Fibroblast of lung (primary cell): ENCODE data around the gene SLC16A7. TPM values are rescaled to one million over a fixed set of nuclear protein-coding genes. Genes with fewer than 3 reads are reported as not detected.
A peak's percentile ranks its signal among the peaks of the same experiment; 100 is the strongest.

Experiments used
- DNase-seq, 2 donors: peaks; one replicate each; pipeline versions ENCODE4 v3.0.0 to v3.0.0-alpha.2; 2010; ENCODE audit warnings: low read depth in 2 of 2
- H2AFZ ChIP-seq: 2 replicates; pipeline ENCODE4 v1.5.1; 2012; ENCODE audit warnings: low read length, control low read depth, inconsistent platforms
- H3K27ac ChIP-seq: 2 replicates; pipeline ENCODE4 v1.5.1; 2011; ENCODE audit warnings: low read length, control low read depth; ENCODE audit not compliant: insufficient read depth
- H3K27me3 ChIP-seq: 2 replicates; pipeline ENCODE4 v1.5.1; 2011; ENCODE audit warnings: mild to moderate bottlenecking, low read length; ENCODE audit not compliant: control insufficient read depth, insufficient read depth
- H3K36me3 ChIP-seq: 2 replicates; pipeline ENCODE4 v1.5.1; 2011; ENCODE audit warnings: low read length; ENCODE audit not compliant: control insufficient read depth, insufficient read depth
- H3K4me1 ChIP-seq: 2 replicates; pipeline ENCODE4 v1.5.1; 2011; ENCODE audit warnings: low read length; ENCODE audit not compliant: control insufficient read depth, insufficient read depth; ENCODE audit errors: extremely low read depth
- H3K4me2 ChIP-seq: 2 replicates; pipeline ENCODE4 v1.5.1; 2011; ENCODE audit warnings: low read length, control low read depth; ENCODE audit not compliant: insufficient read depth; ENCODE audit errors: extremely low read depth
- H3K4me3 ChIP-seq, 4 experiments: fragments of 200-600 bp in 1 of 4; sonication (generic) in 1 of 4; replicated peaks in 1 of 4; 2 replicates each; pipeline ENCODE4 v1.5.1; 2011 to 2016; ENCODE audit warnings: low read length in 4 of 4, low read depth in 3 of 4, mild to moderate bottlenecking in 3 of 4, control low read depth in 2 of 4, inconsistent platforms in 1 of 4, mixed read lengths in 1 of 4; ENCODE audit not compliant: insufficient read depth in 1 of 4; ENCODE audit errors: control extremely low read depth in 1 of 4
- H3K79me2 ChIP-seq: 2 replicates; pipeline ENCODE4 v1.5.1; 2012; ENCODE audit warnings: mild to moderate bottlenecking, low read length, inconsistent platforms; ENCODE audit not compliant: control insufficient read depth, insufficient read depth
- H3K9ac ChIP-seq: 2 replicates; pipeline ENCODE4 v1.5.1; 2011; ENCODE audit warnings: mild to moderate bottlenecking, low read length, control low read depth; ENCODE audit not compliant: insufficient read depth
- H3K9me3 ChIP-seq: 2 replicates; pipeline ENCODE4 v1.5.1; 2012; ENCODE audit warnings: low read depth, low read length; ENCODE audit not compliant: control insufficient read depth, insufficient read depth
- H4K20me1 ChIP-seq: 2 replicates; pipeline ENCODE4 v1.5.1; 2011; ENCODE audit warnings: low read length; ENCODE audit not compliant: control insufficient read depth, insufficient read depth; ENCODE audit errors: extremely low read depth
- CTCF ChIP-seq, 2 donors: IDR thresholded peaks in 1 of 2; conservative IDR thresholded peaks in 1 of 2; 1 replicate in 1 of 2; 2 replicates in 1 of 2; pipeline ENCODE4 v1.5.1; 2011 to 2012; ENCODE audit warnings: low read length in 2 of 2, control low read depth in 1 of 2, inconsistent platforms in 1 of 2, low read depth in 1 of 2, mild to moderate bottlenecking in 1 of 2
- EZH2 ChIP-seq: IDR thresholded peaks from 2 replicates; pipeline ENCODE4 v1.5.1; 2012; ENCODE audit warnings: low read length, control low read depth, mild to moderate bottlenecking; ENCODE audit errors: missing control alignments
- polyA plus RNA-seq, 2 donors: library from polyadenylated mRNA; depleted of rRNA in 1 of 2; stranded (reverse) in 1 of 2; unstranded in 1 of 2; fragments of >200 nt; gene quantifications; 2 replicates each; pipeline ENCODE4 v1.2.1, GENCODE V29; 2011 to 2012; ENCODE audit warnings: missing spikeins in 1 of 2
- total RNA-seq: library from RNA; depleted of rRNA; stranded (reverse); fragments of >200 nt; gene quantifications from 2 replicates; pipeline ENCODE4 v1.2.1, GENCODE V29; 2014

The SLC16A7 gene
- total and polyA plus RNA-seq, 2 donors (not counting 1 experiment from before 2014, with no cell fraction given), result 40.2 to 110 TPM

GRCh38 chr12:59624732-59625460 lies 29.1 kb downstream of the SLC16A7 start:
- Histone ChIP-seq H3K4me1 (no peaks in the 10 kb centered on the region), H3K9ac (no peak overlapping the region), H3K79me2 (no peaks in the 10 kb centered on the region), H3K27ac (no peak overlapping the region), H3K27me3 (no peaks in the 10 kb centered on the region), H2AFZ (no peak overlapping the region), H3K36me3 (no peaks in the 10 kb centered on the region), H3K4me2 (no peak overlapping the region), H3K9me3 (no peaks in the 10 kb centered on the region), H3K4me3 (no peak overlapping the region), H4K20me1 (no peaks in the 10 kb centered on the region)
- DNase-seq, result no peak
- TF ChIP-seq CTCF (conservative IDR thresholded peaks at IDR 0.05 in 1 of 2, IDR thresholded peaks at IDR 0.05 in 1 of 2; ENCODE audit: low read depth in 1 of 2, low read length in 2 of 2), result no peak
- no peak for TF ChIP-seq EZH2

DNA sequence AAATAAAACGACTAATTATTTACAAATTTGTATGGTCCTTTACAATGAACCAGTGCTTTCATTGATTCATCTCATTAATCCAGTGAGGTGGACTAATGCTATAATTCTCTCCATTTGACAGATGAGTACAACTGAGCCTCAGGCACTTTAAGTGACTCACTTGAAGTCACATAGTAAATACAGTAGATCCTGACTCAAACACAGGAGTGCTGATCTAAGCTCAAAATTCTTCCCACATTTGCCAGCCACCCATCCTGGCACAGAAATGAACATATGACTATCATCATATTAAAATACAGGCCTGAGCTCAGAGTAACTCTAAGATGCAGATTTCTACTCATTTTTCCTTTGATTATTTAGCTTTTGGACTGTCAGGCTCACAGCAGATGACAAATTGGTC lies 30.6 kb downstream of the SLC16A7 start:
- Histone ChIP-seq H3K4me3 (no peak overlapping the region), H3K79me2 (no peaks in the 10 kb centered on the region), H2AFZ (no peak overlapping the region), H3K4me1 (no peaks in the 10 kb centered on the region), H3K9ac (no peak overlapping the region), H4K20me1 (no peaks in the 10 kb centered on the region), H3K4me2 (no peak overlapping the region), H3K27ac (no peak overlapping the region), H3K9me3 (no peaks in the 10 kb centered on the region), H3K36me3 (no peaks in the 10 kb centered on the region), H3K27me3 (no peaks in the 10 kb centered on the region)
- DNase-seq, result peak; percentile 6 to 57
- TF ChIP-seq CTCF (conservative IDR thresholded peaks at IDR 0.05 in 1 of 2, IDR thresholded peaks at IDR 0.05 in 1 of 2; ENCODE audit: low read depth in 1 of 2, low read length in 2 of 2) (no peak), EZH2 (no peak)

- H2AFZ ChIP-seq, result no peak overlapping the region
- no peak overlapping the region for H3K27ac ChIP-seq
- no peak overlapping the region for H3K4me3 ChIP-seq
- no peak for DNase-seq
- H3K27me3 ChIP-seq, result no peaks in the 10 kb centered on the region
- no peaks in the 10 kb centered on the region for H3K36me3 ChIP-seq
- H4K20me1 ChIP-seq, result no peaks in the 10 kb centered on the region
- no peak overlapping the region for H3K4me2 ChIP-seq
- no peak overlapping the region for H3K9ac ChIP-seq
- no peaks in the 10 kb centered on the region for H3K4me1 ChIP-seq
- no peaks in the 10 kb centered on the region for H3K79me2 ChIP-seq
- TF ChIP-seq EZH2 (no peak), CTCF (conservative IDR thresholded peaks at IDR 0.05 in 1 of 2, IDR thresholded peaks at IDR 0.05 in 1 of 2; ENCODE audit: low read depth in 1 of 2, low read length in 2 of 2) (no peak)
- no peaks in the 10 kb centered on the region for H3K9me3 ChIP-seq
Measured at GRCh38 chr12:59627582-59627981, 31.8 kb downstream of the SLC16A7 start.
